ENCODE measurements around the gene ING3.

The ING3 gene

GRCh38 chr7:120966961-120967360 lies 16.4 kb downstream of the ING3 start:
- H2AFZ ChIP-seq (ENCODE audit: low read length): no peak overlapping the region
- H3K4me1 ChIP-seq (ENCODE audit: control insufficient read depth in 2 of 2, insufficient read depth in 1 of 2, low read depth in 1 of 2, low read length in 2 of 2): peaks cover 0 to 5% of the 10 kb centered on the region in 2 donors
- no peak overlapping the region for H2BK5ac ChIP-seq (ENCODE audit: low read length)
- no peaks in the 10 kb centered on the region for H3K27me3 ChIP-seq (ENCODE audit: control insufficient read depth in 3 of 3, insufficient read depth in 3 of 3, low read depth in 1 of 3, low read length in 3 of 3)
- H3K18ac ChIP-seq (ENCODE audit: low read length): no peak overlapping the region
- peaks cover 8 to 79% of the 10 kb centered on the region in 2 donors for H3K36me3 ChIP-seq (replicated peaks in 1 of 2; ENCODE audit: control insufficient read depth in 2 of 2, insufficient read depth in 2 of 2, low read length in 2 of 2)
- H3K23ac ChIP-seq (ENCODE audit: low read depth, low read length, poor library complexity): no peak overlapping the region
- no peaks in the 10 kb centered on the region for H3K9me3 ChIP-seq (replicated peaks in 1 of 2; ENCODE audit: control insufficient read depth in 2 of 2, insufficient read depth in 1 of 2, low read depth in 1 of 2, low read length in 2 of 2)
- no peak overlapping the region for H2BK12ac ChIP-seq (ENCODE audit: low read length)
- H4K91ac ChIP-seq (ENCODE audit: low read depth, low read length, poor library complexity): no peak overlapping the region
- H3K4me3 ChIP-seq (ENCODE audit: low read length in 2 of 2): no peak overlapping the region
- no peak overlapping the region for H3K4me2 ChIP-seq (ENCODE audit: insufficient read depth, low read length, poor library complexity, severe bottlenecking)
- no peak overlapping the region for H3K9ac ChIP-seq (ENCODE audit: low read depth, low read length, poor library complexity)
- no peak overlapping the region for H3K14ac ChIP-seq (ENCODE audit: low read length)
- no peak overlapping the region for H2BK120ac ChIP-seq (ENCODE audit: low read depth, low read length)
- no peak for DNase-seq (ENCODE audit: low spot score)
- H2BK15ac ChIP-seq (ENCODE audit: low read length): no peak overlapping the region
- H3K4ac ChIP-seq (ENCODE audit: low read length): no peak overlapping the region
- no peak overlapping the region for H3K27ac ChIP-seq (replicated peaks; ENCODE audit: low read length)
- no peaks in the 10 kb centered on the region for H3K79me1 ChIP-seq (ENCODE audit: low read depth, low read length)
- no peak overlapping the region for H4K8ac ChIP-seq (ENCODE audit: low read depth, low read length)
- no peak overlapping the region for H2AK5ac ChIP-seq (ENCODE audit: low read depth, low read length)

GRCh38 chr7:120973849-120974248 lies 23.3 kb downstream of the ING3 start:
- H3K4me1 ChIP-seq (ENCODE audit: control insufficient read depth in 2 of 2, insufficient read depth in 1 of 2, low read depth in 1 of 2, low read length in 2 of 2): no peaks in the 10 kb centered on the region
- no peak overlapping the region for H3K18ac ChIP-seq (ENCODE audit: low read length)
- WGBS, 2 donors (ENCODE audit: extremely low coverage in 2 of 2, insufficient read length in 2 of 2, insufficient replicate concordance in 1 of 2): no CpG with 5 or more reads among the region's 1 CpG
- H2BK120ac ChIP-seq (ENCODE audit: low read depth, low read length): no peak overlapping the region
- H3K27ac ChIP-seq (replicated peaks; ENCODE audit: low read length): no peak overlapping the region
- H3K9me3 ChIP-seq (replicated peaks in 1 of 2; ENCODE audit: control insufficient read depth in 2 of 2, insufficient read depth in 1 of 2, low read depth in 1 of 2, low read length in 2 of 2): no peaks in the 10 kb centered on the region
- no peak overlapping the region for H3K23ac ChIP-seq (ENCODE audit: low read depth, low read length, poor library complexity)
- H3K4ac ChIP-seq (ENCODE audit: low read length): no peak overlapping the region
- H2BK15ac ChIP-seq (ENCODE audit: low read length): no peak overlapping the region
- no peak overlapping the region for H2BK12ac ChIP-seq (ENCODE audit: low read length)
- H3K4me3 ChIP-seq (ENCODE audit: low read length in 2 of 2): no peak overlapping the region
- no peak overlapping the region for H4K8ac ChIP-seq (ENCODE audit: low read depth, low read length)
- H3K27me3 ChIP-seq (ENCODE audit: control insufficient read depth in 3 of 3, insufficient read depth in 3 of 3, low read depth in 1 of 3, low read length in 3 of 3): no peaks in the 10 kb centered on the region
- H4K91ac ChIP-seq (ENCODE audit: low read depth, low read length, poor library complexity): no peak overlapping the region
- no peak overlapping the region for H2AK5ac ChIP-seq (ENCODE audit: low read depth, low read length)
- no peak overlapping the region for H3K4me2 ChIP-seq (ENCODE audit: insufficient read depth, low read length, poor library complexity, severe bottlenecking)
- no peak overlapping the region for H2AFZ ChIP-seq (ENCODE audit: low read length)
- H3K36me3 ChIP-seq (replicated peaks in 1 of 2; ENCODE audit: control insufficient read depth in 2 of 2, insufficient read depth in 2 of 2, low read length in 2 of 2): peaks cover 8 to 83% of the 10 kb centered on the region in 2 donors
- H3K79me1 ChIP-seq (ENCODE audit: low read depth, low read length): no peaks in the 10 kb centered on the region
- H3K9ac ChIP-seq (ENCODE audit: low read depth, low read length, poor library complexity): no peak overlapping the region
- no peak overlapping the region for H2BK5ac ChIP-seq (ENCODE audit: low read length)
- DNase-seq (ENCODE audit: low spot score): no peak
- H3K14ac ChIP-seq (ENCODE audit: low read length): no peak overlapping the region

- H2AK5ac ChIP-seq (ENCODE audit: low read depth, low read length): no peak overlapping the region
- no peak overlapping the region for H2BK12ac ChIP-seq (ENCODE audit: low read length)
- no peak overlapping the region for H3K4me3 ChIP-seq (ENCODE audit: low read length in 2 of 2)
- H3K27ac ChIP-seq (replicated peaks; ENCODE audit: low read length): no peak overlapping the region
- no peak overlapping the region for H2AFZ ChIP-seq (ENCODE audit: low read length)
- no peaks in the 10 kb centered on the region for H3K4me1 ChIP-seq (ENCODE audit: control insufficient read depth in 2 of 2, insufficient read depth in 1 of 2, low read depth in 1 of 2, low read length in 2 of 2)
- H3K4me2 ChIP-seq (ENCODE audit: insufficient read depth, low read length, poor library complexity, severe bottlenecking): no peak overlapping the region
- no peaks in the 10 kb centered on the region for H3K79me1 ChIP-seq (ENCODE audit: low read depth, low read length)
- H3K18ac ChIP-seq (ENCODE audit: low read length): no peak overlapping the region
- H4K8ac ChIP-seq (ENCODE audit: low read depth, low read length): no peak overlapping the region
- no peak overlapping the region for H2BK120ac ChIP-seq (ENCODE audit: low read depth, low read length)
- H2BK15ac ChIP-seq (ENCODE audit: low read length): no peak overlapping the region
- no peak overlapping the region for H3K4ac ChIP-seq (ENCODE audit: low read length)
- H3K27me3 ChIP-seq (ENCODE audit: control insufficient read depth in 3 of 3, insufficient read depth in 3 of 3, low read depth in 1 of 3, low read length in 3 of 3): no peaks in the 10 kb centered on the region
- no peak for DNase-seq (ENCODE audit: low spot score)
- H3K9me3 ChIP-seq (replicated peaks in 1 of 2; ENCODE audit: control insufficient read depth in 2 of 2, insufficient read depth in 1 of 2, low read depth in 1 of 2, low read length in 2 of 2): no peaks in the 10 kb centered on the region
- no peak overlapping the region for H3K23ac ChIP-seq (ENCODE audit: low read depth, low read length, poor library complexity)
- H3K9ac ChIP-seq (ENCODE audit: low read depth, low read length, poor library complexity): no peak overlapping the region
- no peak overlapping the region for H3K14ac ChIP-seq (ENCODE audit: low read length)
- no peak overlapping the region for H2BK5ac ChIP-seq (ENCODE audit: low read length)
- peaks cover 0 to 23% of the 10 kb centered on the region in 2 donors for H3K36me3 ChIP-seq (replicated peaks in 1 of 2; ENCODE audit: control insufficient read depth in 2 of 2, insufficient read depth in 2 of 2, low read length in 2 of 2)
- no CpG with 5 or more reads among the region's 1 CpG for WGBS, 2 donors (ENCODE audit: extremely low coverage in 2 of 2, insufficient read length in 2 of 2, insufficient replicate concordance in 1 of 2)
- H4K91ac ChIP-seq (ENCODE audit: low read depth, low read length, poor library complexity): no peak overlapping the region
Measured at GRCh38 chr7:120979765-120980499, 29.4 kb downstream of the ING3 start.

GRCh38 chr7:120981117-120981516 lies 30.5 kb downstream of the ING3 start:
- Histone ChIP-seq H3K9me3 (replicated peaks in 1 of 2; ENCODE audit: control insufficient read depth in 2 of 2, insufficient read depth in 1 of 2, low read depth in 1 of 2, low read length in 2 of 2) (no peaks in the 10 kb centered on the region), H3K36me3 (replicated peaks in 1 of 2; ENCODE audit: control insufficient read depth in 2 of 2, insufficient read depth in 2 of 2, low read length in 2 of 2) (peaks cover 0 to 11% of the 10 kb centered on the region in 2 donors), H2BK120ac (ENCODE audit: low read depth, low read length) (no peak overlapping the region), H3K4me2 (ENCODE audit: insufficient read depth, low read length, poor library complexity, severe bottlenecking) (no peak overlapping the region), H3K9ac (ENCODE audit: low read depth, low read length, poor library complexity) (no peak overlapping the region), H3K79me1 (ENCODE audit: low read depth, low read length) (no peaks in the 10 kb centered on the region), H2AK5ac (ENCODE audit: low read depth, low read length) (no peak overlapping the region), H3K4ac (ENCODE audit: low read length) (no peak overlapping the region), H3K4me3 (ENCODE audit: low read length in 2 of 2) (no peak overlapping the region), H4K91ac (ENCODE audit: low read depth, low read length, poor library complexity) (no peak overlapping the region), H3K4me1 (ENCODE audit: control insufficient read depth in 2 of 2, insufficient read depth in 1 of 2, low read depth in 1 of 2, low read length in 2 of 2) (no peaks in the 10 kb centered on the region), H2BK12ac (ENCODE audit: low read length) (no peak overlapping the region), H3K23ac (ENCODE audit: low read depth, low read length, poor library complexity) (no peak overlapping the region), H2AFZ (ENCODE audit: low read length) (no peak overlapping the region), H3K14ac (ENCODE audit: low read length) (no peak overlapping the region), H3K27me3 (ENCODE audit: control insufficient read depth in 3 of 3, insufficient read depth in 3 of 3, low read depth in 1 of 3, low read length in 3 of 3) (peaks cover 0 to 3% (median 0%) of the 10 kb centered on the region in 3 experiments), H2BK5ac (ENCODE audit: low read length) (no peak overlapping the region), H3K27ac (replicated peaks; ENCODE audit: low read length) (no peak overlapping the region), H2BK15ac (ENCODE audit: low read length) (no peak overlapping the region), H3K18ac (ENCODE audit: low read length) (no peak overlapping the region), H4K8ac (ENCODE audit: low read depth, low read length) (no peak overlapping the region)
- DNase-seq (ENCODE audit: low spot score): no peak
- whole genome bisulfite sequencing, 2 donors (ENCODE audit: extremely low coverage in 2 of 2, insufficient read length in 2 of 2, insufficient replicate concordance in 1 of 2): no CpG with 5 or more reads among the region's 1 CpG

Measured in neuronal stem cell (in vitro differentiated cells).